Measurements from ENCODE around the gene PITHD1.
"Not testable (repeated sequence)": the region's sequence is repeated elsewhere in the genome, so short reads cannot be mapped to it uniquely, and the experiment has no call there.

DNA sequence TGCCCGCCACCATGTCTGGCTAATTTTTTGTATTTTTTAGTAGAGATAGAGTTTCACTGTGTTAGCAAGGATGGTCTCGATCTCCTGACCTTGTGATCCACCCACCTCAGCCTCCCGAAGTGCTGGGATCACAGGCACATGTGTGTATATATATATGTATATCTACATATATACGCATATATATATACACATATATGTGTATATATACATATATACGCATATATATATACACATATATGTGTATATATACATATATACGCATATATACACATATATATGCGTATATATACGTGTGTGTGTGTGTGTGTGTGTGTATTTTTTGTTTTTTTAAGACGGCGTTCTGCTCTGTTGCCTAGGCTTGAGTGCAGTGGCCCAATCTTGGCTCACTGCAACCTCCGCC lies 4.9 kb downstream of the PITHD1 start:
- TF ChIP-seq, protein P1, sequence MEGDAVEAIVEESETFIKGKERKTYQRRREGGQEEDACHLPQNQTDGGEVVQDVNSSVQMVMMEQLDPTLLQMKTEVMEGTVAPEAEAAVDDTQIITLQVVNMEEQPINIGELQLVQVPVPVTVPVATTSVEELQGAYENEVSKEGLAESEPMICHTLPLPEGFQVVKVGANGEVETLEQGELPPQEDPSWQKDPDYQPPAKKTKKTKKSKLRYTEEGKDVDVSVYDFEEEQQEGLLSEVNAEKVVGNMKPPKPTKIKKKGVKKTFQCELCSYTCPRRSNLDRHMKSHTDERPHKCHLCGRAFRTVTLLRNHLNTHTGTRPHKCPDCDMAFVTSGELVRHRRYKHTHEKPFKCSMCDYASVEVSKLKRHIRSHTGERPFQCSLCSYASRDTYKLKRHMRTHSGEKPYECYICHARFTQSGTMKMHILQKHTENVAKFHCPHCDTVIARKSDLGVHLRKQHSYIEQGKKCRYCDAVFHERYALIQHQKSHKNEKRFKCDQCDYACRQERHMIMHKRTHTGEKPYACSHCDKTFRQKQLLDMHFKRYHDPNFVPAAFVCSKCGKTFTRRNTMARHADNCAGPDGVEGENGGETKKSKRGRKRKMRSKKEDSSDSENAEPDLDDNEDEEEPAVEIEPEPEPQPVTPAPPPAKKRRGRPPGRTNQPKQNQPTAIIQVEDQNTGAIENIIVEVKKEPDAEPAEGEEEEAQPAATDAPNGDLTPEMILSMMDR (IDR thresholded peaks at IDR 0.05; ENCODE audit: low read depth, low read length) = not testable (repeated sequence)
- TF ChIP-seq EZH2phosphoT487 (IDR thresholded peaks at IDR 0.05; ENCODE audit: low read depth) = not testable (repeated sequence)
